ENCODE measurements around the gene TAF1C.

The TAF1C gene

DNA sequence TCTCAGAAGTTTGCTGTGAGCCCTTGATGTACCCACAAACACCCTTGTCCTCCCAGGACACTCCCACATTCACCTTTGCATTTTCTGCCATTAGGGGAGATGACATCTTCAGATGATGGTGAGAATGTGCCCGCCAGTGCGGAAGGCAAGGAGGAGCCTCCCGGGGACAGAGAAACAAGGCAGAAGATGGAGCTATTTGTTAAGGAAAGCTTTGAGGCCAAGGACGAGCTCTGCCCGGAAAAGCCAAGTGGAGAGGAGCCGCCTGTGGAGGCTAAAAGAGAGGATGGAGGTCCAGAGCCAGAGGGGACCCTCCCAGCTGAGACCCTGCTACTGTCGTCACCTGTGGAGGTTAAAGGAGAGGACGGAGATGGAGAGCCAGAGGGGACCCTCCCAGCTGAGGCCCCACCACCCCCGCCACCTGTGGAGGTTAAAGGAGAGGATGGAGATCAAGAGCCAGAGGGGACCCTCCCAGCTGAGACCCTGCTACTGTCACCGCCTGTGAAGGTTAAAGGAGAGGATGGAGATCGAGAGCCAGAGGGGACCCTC lies 17.0 kb downstream of the TAF1C start:
- Histone ChIP-seq H3K4me3 (no peak overlapping the region), H3K27ac (no peak overlapping the region)

DNA sequence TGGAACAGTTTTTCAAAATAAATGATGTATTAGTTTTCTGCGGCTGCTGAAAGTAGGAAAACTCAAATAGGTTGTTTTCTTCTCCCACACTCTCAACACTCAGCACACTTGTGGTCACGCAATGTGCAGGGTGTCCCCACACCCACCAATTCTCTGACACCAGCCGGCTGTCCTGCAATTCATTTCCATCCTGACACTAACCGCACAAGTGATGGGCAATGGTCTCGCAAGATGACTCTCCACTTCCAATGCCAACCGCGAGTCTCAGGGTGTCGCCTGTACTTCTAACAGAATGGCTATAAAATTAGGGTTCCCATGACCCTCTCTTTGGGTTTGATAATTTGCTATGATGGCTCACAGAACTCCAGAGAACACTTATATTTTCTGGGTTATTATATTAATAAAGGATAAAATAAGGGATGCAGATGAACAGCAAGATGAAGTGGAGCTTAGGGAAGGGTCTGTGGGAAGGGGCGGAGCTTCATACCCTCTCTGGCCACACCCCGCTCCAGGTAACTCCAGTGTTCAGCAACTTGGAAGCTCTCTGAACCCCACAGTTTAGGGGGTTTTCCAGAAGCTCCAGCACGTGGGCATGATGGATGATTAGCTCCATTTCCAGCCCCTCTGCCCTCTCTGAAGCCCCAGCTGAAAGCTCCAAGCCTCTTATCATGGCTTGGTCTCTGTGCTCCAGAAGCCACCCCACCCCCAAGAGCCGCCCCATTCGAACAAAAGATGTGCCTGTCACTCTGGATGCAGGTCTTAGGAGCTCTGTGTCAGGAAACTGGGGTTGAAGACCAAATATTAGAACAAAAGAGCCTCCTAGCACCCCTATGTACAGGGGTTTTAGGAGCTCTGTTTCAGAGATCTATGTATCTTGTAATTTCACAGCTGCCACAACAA lies 19.8 kb downstream of the TAF1C start:
- Histone ChIP-seq H3K4me3 (no peak overlapping the region), H3K27ac (no peak overlapping the region)

- Histone ChIP-seq H3K4me3 (no peak overlapping the region), H3K27ac (no peak overlapping the region)
These were observed 21.1 kb downstream of the TAF1C start for GRCh38 chr16:84165746-84166145.

GRCh38 chr16:84161801-84162200 lies 25.1 kb downstream of the TAF1C start:
- H3K4me3 ChIP-seq, result no peak overlapping the region

DNA sequence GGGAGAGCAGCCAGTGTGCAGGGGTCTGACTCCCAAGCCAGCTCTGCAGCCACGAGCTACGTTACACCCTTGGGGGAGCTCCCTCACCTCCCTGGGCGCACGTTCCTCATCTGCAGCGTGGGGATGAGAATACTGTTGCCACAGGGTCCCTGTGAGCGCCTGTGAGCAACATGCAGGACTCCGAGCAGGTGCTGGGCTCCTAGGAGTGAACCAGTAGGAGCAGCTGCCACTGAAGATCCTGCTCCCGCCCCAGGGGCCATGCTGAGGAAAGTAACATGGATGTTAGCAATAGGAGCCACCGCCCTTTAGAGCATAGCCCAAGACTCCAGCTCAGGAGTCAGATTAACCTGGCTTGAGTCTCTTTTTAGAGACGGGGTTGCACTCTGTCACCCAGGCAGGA lies 25.8 kb downstream of the TAF1C start:
- H3K4me3 ChIP-seq, result no peak overlapping the region
- H3K27ac ChIP-seq, result no peak overlapping the region

More at GRCh38 chr16:84161801-84162200, 25.1 kb downstream of the TAF1C start:
- H3K27ac ChIP-seq, result peak overlapping the region in 1 of 21 experiments; percentile 38

DNA sequence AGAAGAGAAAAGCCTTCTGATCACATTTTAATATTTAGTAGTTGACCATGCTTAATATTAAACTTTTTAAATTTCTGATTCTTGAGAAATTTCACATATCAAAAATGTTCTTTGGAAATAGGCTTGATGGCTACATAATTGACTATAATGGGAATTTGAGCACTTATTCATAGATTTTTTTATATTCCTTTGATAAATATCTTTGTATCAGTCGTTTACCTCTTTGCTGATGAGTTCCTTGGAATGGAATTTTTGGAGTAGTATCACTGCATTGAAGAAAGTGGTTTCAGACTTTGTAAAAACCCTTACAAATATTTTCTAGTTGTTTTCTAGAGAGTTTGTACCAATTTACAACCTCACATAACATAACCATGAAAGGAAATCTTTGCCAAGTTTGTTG lies 27.1 kb downstream of the TAF1C start:
- no peak overlapping the region for H3K27ac ChIP-seq
- H3K4me3 ChIP-seq, result no peak overlapping the region

DNA sequence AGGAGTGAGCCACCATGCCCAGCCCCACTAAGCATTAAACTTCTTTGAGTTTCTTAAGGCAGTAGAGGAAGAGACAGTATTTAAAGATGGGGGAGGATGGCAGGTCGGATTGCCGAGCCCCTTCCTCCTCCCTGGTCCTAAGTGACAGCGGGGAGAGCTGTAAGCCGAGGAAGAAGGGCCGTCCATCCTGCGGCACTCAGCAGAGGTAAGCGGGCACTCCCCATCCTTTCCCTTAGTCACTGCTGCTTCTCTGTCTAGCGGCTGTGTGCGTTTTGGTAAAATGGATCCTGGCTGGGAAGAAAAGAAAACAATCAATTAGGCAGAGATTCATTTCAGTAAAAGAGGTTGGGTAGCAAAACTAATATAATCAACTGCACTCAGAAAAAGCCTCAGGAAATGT lies 27.9 kb downstream of the TAF1C start:
- H3K4me3 ChIP-seq, result no peak overlapping the region
- H3K27ac ChIP-seq, result no peak overlapping the region

DNA sequence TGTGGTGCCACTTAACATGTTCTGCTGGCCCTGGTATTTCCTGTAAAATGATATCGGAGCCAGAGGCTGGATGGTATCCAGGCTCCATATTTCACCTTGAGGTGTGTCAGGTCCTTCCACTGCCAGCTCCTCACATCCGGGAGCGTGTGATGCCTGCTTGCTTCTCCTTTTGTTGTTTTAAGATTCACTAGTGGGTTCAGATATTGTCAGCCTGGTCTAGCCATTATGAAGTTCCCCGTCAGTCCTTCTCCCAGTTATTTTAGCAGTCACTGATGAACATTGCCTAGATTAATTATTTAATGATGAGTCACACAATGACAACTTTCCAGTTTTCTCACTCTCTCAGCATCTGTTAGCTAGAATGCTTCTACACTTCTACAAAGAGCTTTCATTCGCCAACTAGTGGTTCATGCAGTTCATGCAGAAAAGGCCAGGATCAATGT lies 30.5 kb downstream of the TAF1C start:
- Histone ChIP-seq H3K27ac (no peak overlapping the region), H3K4me3 (no peak overlapping the region)

DNA sequence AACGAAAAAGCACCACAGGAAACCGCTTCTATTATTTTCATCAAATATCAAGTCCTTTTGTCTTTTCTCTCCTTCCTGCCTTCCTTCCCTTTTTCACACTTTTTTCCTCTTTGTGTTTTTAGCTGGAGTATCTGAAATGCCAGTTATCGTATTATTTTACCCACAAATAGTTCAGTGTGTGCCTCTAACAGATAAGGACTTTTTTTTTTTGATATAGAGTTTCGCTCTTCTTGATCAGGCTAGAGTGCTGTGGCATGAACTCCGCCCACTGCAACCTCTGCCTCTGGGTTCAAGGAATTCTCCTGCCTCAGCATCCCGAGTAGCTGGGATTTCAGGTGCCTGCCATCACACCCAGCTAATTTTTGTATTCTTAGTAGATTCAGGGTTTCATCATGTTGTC lies 31.1 kb downstream of the TAF1C start:
- H3K4me3 ChIP-seq, result no peak overlapping the region
- H3K27ac ChIP-seq, result no peak overlapping the region

- Histone ChIP-seq H3K27ac (no peak overlapping the region), H3K4me3 (no peak overlapping the region)
These were observed 31.6 kb downstream of the TAF1C start for GRCh38 chr16:84155226-84155625.

DNA sequence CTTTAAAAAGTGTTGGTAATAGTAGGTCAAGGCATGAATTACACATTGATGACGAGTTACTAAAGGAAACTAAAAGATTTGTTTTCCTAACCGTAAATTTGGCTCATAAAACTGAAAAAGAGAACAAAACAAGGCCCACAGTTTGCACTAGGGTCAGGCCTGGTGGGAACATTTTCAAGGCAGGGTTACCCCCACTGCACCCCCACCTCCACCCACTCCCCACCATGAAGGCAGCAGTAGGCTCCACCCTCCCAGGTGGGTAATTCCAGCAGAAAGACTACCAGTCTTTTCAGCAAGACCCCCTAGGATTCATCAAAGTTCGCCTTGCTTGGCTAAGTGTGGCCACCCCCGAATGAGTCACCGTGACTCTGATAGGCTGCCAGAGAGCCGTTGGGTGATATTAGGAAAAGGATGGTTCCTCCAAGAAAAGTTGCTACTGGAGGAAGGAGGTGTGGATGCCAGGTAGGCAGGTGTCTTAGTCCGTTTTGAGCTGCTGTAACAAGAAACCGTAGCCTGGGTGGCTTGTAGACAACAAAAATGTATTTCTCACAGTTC lies 33.1 kb downstream of the TAF1C start:
- no peak overlapping the region for H3K27ac ChIP-seq
- H3K4me3 ChIP-seq, result no peak overlapping the region

GRCh38 chr16:84150926-84151325 lies 35.9 kb downstream of the TAF1C start:
- H3K4me3 ChIP-seq, result no peak overlapping the region
- H3K27ac ChIP-seq, result no peak overlapping the region

DNA sequence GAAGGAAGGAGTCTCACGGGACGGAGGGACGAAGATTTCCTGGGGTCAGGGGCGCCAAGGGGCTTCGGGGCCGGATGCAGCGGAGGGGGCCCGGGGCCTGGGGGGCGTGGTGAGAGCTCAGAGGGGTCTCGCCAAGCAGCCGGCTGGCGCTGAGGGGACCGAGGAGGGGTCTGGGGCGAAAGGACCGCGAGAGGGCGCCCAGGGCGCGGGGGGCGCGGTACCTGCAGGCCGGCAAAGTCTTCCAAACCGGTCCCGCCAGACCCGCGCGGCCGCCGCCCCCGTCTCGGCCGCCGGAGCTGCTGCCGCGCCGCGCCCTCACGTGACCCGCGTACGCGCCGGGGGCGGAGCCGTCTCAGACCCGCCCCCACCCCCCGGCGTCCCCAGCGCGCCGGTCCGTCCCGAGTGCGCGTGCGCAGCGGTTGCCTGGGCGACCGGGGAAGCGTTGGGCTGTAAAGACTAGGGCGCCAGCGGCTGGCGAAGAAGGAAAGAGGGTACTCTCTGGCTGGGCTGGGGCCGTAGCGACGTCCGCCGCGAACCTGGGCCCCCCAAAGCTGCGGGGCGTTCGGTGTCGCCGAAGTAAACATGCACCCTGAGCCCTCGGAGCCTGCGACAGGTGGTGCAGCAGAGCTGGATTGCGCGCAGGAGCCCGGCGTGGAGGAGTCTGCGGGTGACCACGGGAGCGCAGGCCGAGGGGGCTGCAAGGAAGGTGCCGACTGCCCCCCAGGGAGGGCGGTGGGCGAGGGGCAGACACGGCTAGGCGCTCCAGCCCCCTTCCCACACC lies 41.8 kb downstream of the TAF1C start, which contains the start of the genes DNAAF1 and HSDL1:
Gene DNAAF1, plus strand, starts transcription at position 450 of the 781 bp plus-strand sequence. Its CDS starts 133 bp downstream, at position 583.
Gene HSDL1, minus strand, starts transcription at position 319 of the 781 bp plus-strand sequence. CDS start 13,856 bp downstream, outside the sequence.
- Histone ChIP-seq H3K27ac (peak within 1 kb of the TSS; percentile 14 to 92 (median 87)), H3K4me3 (peak within 1 kb of the TSS; percentile 65 to 99 (median 80))

DNA sequence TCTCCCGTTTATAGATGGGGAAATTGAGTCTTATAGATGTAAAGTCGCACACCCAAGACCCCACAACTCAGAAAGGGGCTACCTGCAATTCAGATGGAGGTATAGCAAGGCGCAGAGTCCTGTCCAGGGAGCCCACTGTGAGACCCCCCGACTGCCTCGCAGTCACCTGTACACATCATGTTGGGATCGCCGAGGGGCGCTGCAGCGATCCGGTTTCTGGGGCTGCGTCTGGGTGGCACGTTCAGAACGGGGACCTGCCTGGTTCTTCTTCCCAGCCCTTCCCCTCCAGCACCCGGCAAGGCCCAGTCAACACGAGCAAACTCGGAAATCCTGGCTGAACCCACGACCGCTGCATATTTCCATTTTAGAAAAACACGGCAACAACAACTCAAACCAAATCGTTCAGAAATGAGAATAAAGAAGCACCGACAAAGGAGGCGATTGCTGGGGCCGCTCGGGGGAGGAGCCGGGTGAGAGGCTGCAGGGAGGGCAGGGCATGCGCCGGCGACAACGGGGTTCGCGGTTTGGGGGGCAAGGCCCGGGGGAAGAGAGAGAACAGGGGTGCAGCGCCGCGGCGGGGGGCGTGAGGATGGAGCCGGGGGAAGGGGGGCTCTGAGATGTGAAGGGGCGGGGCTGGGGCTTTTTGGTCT lies 42.5 kb downstream of the TAF1C start:
- peak overlapping the region; percentile 14 to 92 (median 87) for H3K27ac ChIP-seq

DNA sequence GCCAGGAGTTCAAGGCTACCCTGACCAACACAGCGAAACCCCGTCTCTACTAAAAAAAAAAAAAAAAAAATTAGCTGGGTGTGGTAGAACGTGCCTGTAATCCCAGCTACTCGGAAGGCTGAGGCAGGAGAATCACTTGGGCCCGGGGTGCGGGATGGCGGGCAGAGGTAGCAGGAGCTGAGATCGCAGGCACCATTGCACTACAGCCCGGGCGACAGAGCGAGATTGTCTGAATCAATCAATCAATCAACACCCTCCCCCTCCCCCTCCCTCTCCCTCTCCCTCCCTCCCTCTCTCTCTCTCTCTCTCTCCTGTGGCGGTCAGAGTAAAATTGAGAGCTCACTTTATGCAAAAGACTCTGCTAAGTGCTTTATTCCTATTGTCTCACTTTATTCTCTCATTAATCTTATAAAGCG lies 43.1 kb downstream of the TAF1C start:
- peak overlapping the region in 3 of 21 experiments; percentile 87 to 91 (median 88) for H3K27ac ChIP-seq
- H3K4me3 ChIP-seq, result peak overlapping the region in 6 of 7 experiments; percentile 68 to 99 (median 89)

More for the DNA sequence above, 42.5 kb downstream of the TAF1C start:
- peak overlapping the region; percentile 65 to 99 (median 80) for H3K4me3 ChIP-seq

DNA sequence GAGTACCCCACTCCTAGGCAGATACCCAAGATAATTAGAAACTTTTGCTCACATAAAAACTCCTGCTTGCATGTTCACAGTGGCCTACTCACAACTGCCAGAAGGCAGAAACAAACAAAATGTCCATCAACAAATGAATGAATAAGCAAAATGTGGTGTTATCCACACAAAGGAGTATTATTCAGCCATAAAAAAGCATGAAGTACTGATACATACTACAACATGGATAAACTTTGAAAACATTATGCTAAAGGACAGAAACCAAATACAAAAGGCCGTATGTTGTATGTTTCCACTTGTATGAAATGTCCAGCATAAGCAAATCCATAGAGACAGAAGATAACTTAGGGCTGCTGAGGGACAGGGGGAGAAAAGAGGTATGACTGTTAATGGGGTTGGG lies 43.8 kb downstream of the TAF1C start:
- Histone ChIP-seq H3K27ac (no peak overlapping the region), H3K4me3 (no peak overlapping the region)

GRCh38 chr16:84141143-84141670 lies 45.6 kb downstream of the TAF1C start:
- Histone ChIP-seq H3K27ac (no peak overlapping the region), H3K4me3 (no peak overlapping the region)

- Histone ChIP-seq H3K4me3 (no peak overlapping the region), H3K27ac (peak overlapping the region in 5 of 21 experiments; percentile 17 to 62 (median 39))
These were observed 47.1 kb downstream of the TAF1C start for GRCh38 chr16:84139628-84140258.
